ENCODE measurements around the gene NSUN3. TPM values are rescaled to one million over a fixed set of nuclear protein-coding genes. Genes with fewer than 3 reads are reported as not detected.

Gene NSUN3
- total and polyA plus RNA-seq, 2 of the 8 experiments (the other 6 are each of a cell fraction or from before 2014, with no cell fraction given): 2.1 to 5.1 TPM

GRCh38 chr3:94137377-94137776 lies 74.5 kb downstream of the NSUN3 start (continued):
- TF ChIP-seq RBBP5 (IDR thresholded peaks at IDR 0.05; ENCODE audit: borderline replicate concordance, low read depth, low read length): no peak
- TF ChIP-seq EGR1 (IDR thresholded peaks at IDR 0.05; ENCODE audit: borderline replicate concordance, low read depth, low read length): no peak
- TF ChIP-seq MAFK (IDR thresholded peaks at IDR 0.05; ENCODE audit: low read depth, low read length): no peak
- TF ChIP-seq CREB1 (IDR thresholded peaks at IDR 0.05): no peak
- no peak for TF ChIP-seq TBP (IDR thresholded peaks at IDR 0.05; ENCODE audit: low read depth, low read length)
- TF ChIP-seq CHD7 (IDR thresholded peaks at IDR 0.05; ENCODE audit: insufficient replicate concordance, low read length): no peak
